Fibroblast of lung (primary cell): ENCODE data around the gene ADRA1B. TPM values are rescaled to one million over a fixed set of nuclear protein-coding genes. Genes with fewer than 3 reads are reported as not detected.
A peak's percentile ranks its signal among the peaks of the same experiment; 100 is the strongest.

Source experiments
- DNase-seq, 2 donors: peaks; one replicate each; pipeline versions ENCODE4 v3.0.0 to v3.0.0-alpha.2; 2010; ENCODE audit warnings: low read depth in 2 of 2
- H2AFZ ChIP-seq: 2 replicates; pipeline ENCODE4 v1.5.1; 2012; ENCODE audit warnings: low read length, control low read depth, inconsistent platforms
- H3K27ac ChIP-seq: 2 replicates; pipeline ENCODE4 v1.5.1; 2011; ENCODE audit warnings: low read length, control low read depth; ENCODE audit not compliant: insufficient read depth
- H3K27me3 ChIP-seq: 2 replicates; pipeline ENCODE4 v1.5.1; 2011; ENCODE audit warnings: mild to moderate bottlenecking, low read length; ENCODE audit not compliant: control insufficient read depth, insufficient read depth
- H3K36me3 ChIP-seq: 2 replicates; pipeline ENCODE4 v1.5.1; 2011; ENCODE audit warnings: low read length; ENCODE audit not compliant: control insufficient read depth, insufficient read depth
- H3K4me1 ChIP-seq: 2 replicates; pipeline ENCODE4 v1.5.1; 2011; ENCODE audit warnings: low read length; ENCODE audit not compliant: control insufficient read depth, insufficient read depth; ENCODE audit errors: extremely low read depth
- H3K4me2 ChIP-seq: 2 replicates; pipeline ENCODE4 v1.5.1; 2011; ENCODE audit warnings: low read length, control low read depth; ENCODE audit not compliant: insufficient read depth; ENCODE audit errors: extremely low read depth
- H3K4me3 ChIP-seq, 4 experiments: fragments of 200-600 bp in 1 of 4; sonication (generic) in 1 of 4; replicated peaks in 1 of 4; 2 replicates each; pipeline ENCODE4 v1.5.1; 2011 to 2016; ENCODE audit warnings: low read length in 4 of 4, low read depth in 3 of 4, mild to moderate bottlenecking in 3 of 4, control low read depth in 2 of 4, inconsistent platforms in 1 of 4, mixed read lengths in 1 of 4; ENCODE audit not compliant: insufficient read depth in 1 of 4; ENCODE audit errors: control extremely low read depth in 1 of 4
- H3K79me2 ChIP-seq: 2 replicates; pipeline ENCODE4 v1.5.1; 2012; ENCODE audit warnings: mild to moderate bottlenecking, low read length, inconsistent platforms; ENCODE audit not compliant: control insufficient read depth, insufficient read depth
- H3K9ac ChIP-seq: 2 replicates; pipeline ENCODE4 v1.5.1; 2011; ENCODE audit warnings: mild to moderate bottlenecking, low read length, control low read depth; ENCODE audit not compliant: insufficient read depth
- H3K9me3 ChIP-seq: 2 replicates; pipeline ENCODE4 v1.5.1; 2012; ENCODE audit warnings: low read depth, low read length; ENCODE audit not compliant: control insufficient read depth, insufficient read depth
- H4K20me1 ChIP-seq: 2 replicates; pipeline ENCODE4 v1.5.1; 2011; ENCODE audit warnings: low read length; ENCODE audit not compliant: control insufficient read depth, insufficient read depth; ENCODE audit errors: extremely low read depth
- EZH2 ChIP-seq: IDR thresholded peaks from 2 replicates; pipeline ENCODE4 v1.5.1; 2012; ENCODE audit warnings: low read length, control low read depth, mild to moderate bottlenecking; ENCODE audit errors: missing control alignments
- polyA plus RNA-seq, 2 donors: library from polyadenylated mRNA; depleted of rRNA in 1 of 2; stranded (reverse) in 1 of 2; unstranded in 1 of 2; fragments of >200 nt; gene quantifications; 2 replicates each; pipeline ENCODE4 v1.2.1, GENCODE V29; 2011 to 2012; ENCODE audit warnings: missing spikeins in 1 of 2
- total RNA-seq: library from RNA; depleted of rRNA; stranded (reverse); fragments of >200 nt; gene quantifications from 2 replicates; pipeline ENCODE4 v1.2.1, GENCODE V29; 2014
- TF ChIP-seq, protein P1 (sequence below), 2 donors: IDR thresholded peaks in 1 of 2; conservative IDR thresholded peaks in 1 of 2; 1 replicate in 1 of 2; 2 replicates in 1 of 2; pipeline ENCODE4 v1.5.1; 2011 to 2012; ENCODE audit warnings: low read length in 2 of 2, control low read depth in 1 of 2, inconsistent platforms in 1 of 2, low read depth in 1 of 2, mild to moderate bottlenecking in 1 of 2

The ADRA1B gene
- total and polyA plus RNA-seq, 2 donors (not counting 1 experiment from before 2014, with no cell fraction given), result 0.99 to 1.7 TPM

DNA sequence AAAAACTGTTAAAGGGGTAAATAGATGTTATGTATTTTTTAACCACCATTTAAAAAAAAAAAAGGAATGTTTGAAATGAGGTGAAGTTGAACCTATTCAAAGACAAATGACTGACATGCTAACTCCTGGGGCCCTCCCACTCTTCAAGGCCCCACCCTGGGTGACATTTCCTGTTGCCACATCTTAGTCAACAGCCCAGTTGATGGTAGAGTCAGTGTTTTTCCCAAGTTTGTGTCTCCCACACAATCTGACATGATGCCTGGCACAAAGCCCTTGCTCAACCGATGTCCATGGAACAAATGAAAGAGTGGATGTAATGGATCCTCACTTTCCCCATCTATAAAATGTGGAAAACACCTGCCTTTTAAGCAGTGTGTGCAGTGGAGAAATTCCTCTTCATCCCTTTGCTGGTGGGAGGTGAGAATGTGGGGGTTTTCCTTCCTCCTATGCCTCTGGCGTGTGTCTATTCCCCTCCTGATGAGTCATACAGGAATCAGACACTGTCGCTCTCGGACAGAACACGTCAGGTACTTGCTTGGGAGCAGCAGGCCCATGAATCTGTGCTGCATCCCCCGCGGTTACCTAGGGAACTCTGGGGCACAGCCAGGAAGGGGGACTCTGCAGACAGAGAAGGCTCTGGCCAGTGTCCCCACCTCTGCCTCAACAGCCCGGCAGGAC, 13.7 kb upstream of the ADRA1B start:
- Histone ChIP-seq H3K27ac (no peak overlapping the region), H3K9me3 (no peaks in the 10 kb centered on the region), H3K79me2 (no peaks in the 10 kb centered on the region), H3K9ac (no peak overlapping the region), H4K20me1 (no peaks in the 10 kb centered on the region), H3K36me3 (no peaks in the 10 kb centered on the region), H3K4me3 (no peak overlapping the region), H3K4me1 (no peaks in the 10 kb centered on the region), H3K4me2 (no peak overlapping the region), H2AFZ (no peak overlapping the region), H3K27me3 (no peaks in the 10 kb centered on the region)
- TF ChIP-seq, protein P1, sequence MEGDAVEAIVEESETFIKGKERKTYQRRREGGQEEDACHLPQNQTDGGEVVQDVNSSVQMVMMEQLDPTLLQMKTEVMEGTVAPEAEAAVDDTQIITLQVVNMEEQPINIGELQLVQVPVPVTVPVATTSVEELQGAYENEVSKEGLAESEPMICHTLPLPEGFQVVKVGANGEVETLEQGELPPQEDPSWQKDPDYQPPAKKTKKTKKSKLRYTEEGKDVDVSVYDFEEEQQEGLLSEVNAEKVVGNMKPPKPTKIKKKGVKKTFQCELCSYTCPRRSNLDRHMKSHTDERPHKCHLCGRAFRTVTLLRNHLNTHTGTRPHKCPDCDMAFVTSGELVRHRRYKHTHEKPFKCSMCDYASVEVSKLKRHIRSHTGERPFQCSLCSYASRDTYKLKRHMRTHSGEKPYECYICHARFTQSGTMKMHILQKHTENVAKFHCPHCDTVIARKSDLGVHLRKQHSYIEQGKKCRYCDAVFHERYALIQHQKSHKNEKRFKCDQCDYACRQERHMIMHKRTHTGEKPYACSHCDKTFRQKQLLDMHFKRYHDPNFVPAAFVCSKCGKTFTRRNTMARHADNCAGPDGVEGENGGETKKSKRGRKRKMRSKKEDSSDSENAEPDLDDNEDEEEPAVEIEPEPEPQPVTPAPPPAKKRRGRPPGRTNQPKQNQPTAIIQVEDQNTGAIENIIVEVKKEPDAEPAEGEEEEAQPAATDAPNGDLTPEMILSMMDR (conservative IDR thresholded peaks at IDR 0.05 in 1 of 2, IDR thresholded peaks at IDR 0.05 in 1 of 2; ENCODE audit: low read depth in 1 of 2, low read length in 2 of 2), result no peak
- TF ChIP-seq EZH2, result no peak
- peak in 1 of 2 donors; percentile 87 for DNase-seq

DNA sequence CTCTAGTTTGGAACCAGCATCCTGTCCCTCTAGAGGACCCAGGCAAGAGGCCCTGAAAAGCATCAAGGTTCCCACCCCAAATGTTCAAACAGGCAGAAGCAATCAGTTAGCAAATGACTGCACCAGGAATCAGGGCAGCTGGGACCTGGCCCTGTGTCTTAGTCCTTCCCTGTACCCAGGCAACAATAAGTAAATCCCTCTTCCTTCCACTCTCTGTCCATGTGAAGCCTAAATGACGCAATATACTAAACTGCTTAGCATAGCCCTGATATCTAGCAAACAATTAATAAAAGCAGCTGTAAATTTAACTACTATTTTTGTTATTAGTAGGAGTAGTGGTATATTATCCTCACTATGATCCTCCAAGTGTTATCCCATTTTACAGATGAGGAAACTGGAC, 13.2 kb upstream of the ADRA1B start:
- H3K27ac ChIP-seq, result no peak overlapping the region
- H2AFZ ChIP-seq, result no peak overlapping the region
- no peaks in the 10 kb centered on the region for H3K79me2 ChIP-seq
- H3K4me3 ChIP-seq, result no peak overlapping the region
- no peaks in the 10 kb centered on the region for H4K20me1 ChIP-seq
- no peak for TF ChIP-seq EZH2
- TF ChIP-seq, protein P1 (conservative IDR thresholded peaks at IDR 0.05 in 1 of 2, IDR thresholded peaks at IDR 0.05 in 1 of 2; ENCODE audit: low read depth in 1 of 2, low read length in 2 of 2), result no peak
- H3K27me3 ChIP-seq, result no peaks in the 10 kb centered on the region
- DNase-seq, result no peak
- H3K4me1 ChIP-seq, result no peaks in the 10 kb centered on the region
- no peak overlapping the region for H3K9ac ChIP-seq
- no peaks in the 10 kb centered on the region for H3K36me3 ChIP-seq
- no peak overlapping the region for H3K4me2 ChIP-seq
- H3K9me3 ChIP-seq, result no peaks in the 10 kb centered on the region

DNA sequence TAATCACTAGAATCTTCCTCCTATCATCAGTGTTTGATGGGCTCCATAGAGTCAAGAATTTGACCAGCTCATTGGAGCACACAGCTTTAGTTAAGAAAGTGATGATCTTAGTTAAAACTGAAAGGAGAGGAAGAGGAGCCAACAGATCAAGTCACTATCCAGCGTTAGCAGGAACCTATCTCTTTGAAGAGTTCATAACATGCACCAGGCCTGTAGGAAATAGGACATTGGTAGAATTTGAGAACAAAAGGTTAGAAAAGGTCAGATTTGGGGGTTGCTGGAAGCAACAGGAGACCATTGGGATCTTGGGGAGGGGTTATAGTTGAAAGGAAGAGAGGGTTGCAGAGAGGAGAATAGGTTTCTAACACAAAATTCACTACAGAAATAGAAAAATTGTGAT, 11.4 kb upstream of the ADRA1B start:
- Histone ChIP-seq H3K36me3 (no peaks in the 10 kb centered on the region), H4K20me1 (no peaks in the 10 kb centered on the region), H3K4me1 (no peaks in the 10 kb centered on the region), H3K27ac (no peak overlapping the region), H3K9me3 (no peaks in the 10 kb centered on the region), H3K9ac (no peak overlapping the region), H2AFZ (no peak overlapping the region), H3K4me2 (no peak overlapping the region), H3K79me2 (no peaks in the 10 kb centered on the region), H3K27me3 (no peaks in the 10 kb centered on the region), H3K4me3 (no peak overlapping the region)
- TF ChIP-seq, protein P1 (conservative IDR thresholded peaks at IDR 0.05 in 1 of 2, IDR thresholded peaks at IDR 0.05 in 1 of 2; ENCODE audit: low read depth in 1 of 2, low read length in 2 of 2), result no peak
- TF ChIP-seq EZH2, result no peak
- DNase-seq, result no peak
